ENCODE data around the gene LIN28B. TPM values are rescaled to one million over a fixed set of nuclear protein-coding genes. Genes with fewer than 3 reads are reported as not detected.
"Not testable (repeated sequence)": the region's sequence is repeated elsewhere in the genome, so short reads cannot be mapped to it uniquely, and the experiment has no call there.

The LIN28B gene
- total and polyA plus RNA-seq, 2 of the 4 experiments (the other 2 are of a cell fraction): not detected

DNA sequence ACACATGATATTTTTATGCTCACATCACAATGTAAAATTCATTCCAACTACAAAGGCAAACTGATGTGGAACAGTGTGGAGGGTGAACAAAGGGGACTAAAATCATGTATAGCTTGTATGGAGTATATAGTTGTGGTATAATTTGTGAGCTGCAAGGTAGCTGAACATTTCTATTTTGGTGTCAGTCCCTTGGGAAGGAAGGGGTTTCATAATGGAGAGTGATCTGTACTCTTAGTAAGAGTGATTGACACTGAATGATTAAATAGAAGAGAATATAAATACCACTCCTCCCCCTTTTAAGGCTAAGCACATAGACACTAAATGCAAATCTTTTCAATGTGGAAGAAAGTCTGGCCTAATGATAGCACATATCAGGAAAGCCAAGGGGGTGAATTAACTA lies 118.3 kb downstream of the LIN28B start:
- Histone ChIP-seq H3K14ac (replicated peaks; ENCODE audit: low read depth, low read length) (no peak overlapping the region), H3K56ac (ENCODE audit: extremely low read depth, insufficient read depth, low read length) (no peak overlapping the region), H3K4me3 (ENCODE audit: insufficient read depth, low read depth, low read length) (no peak overlapping the region), H3K4me2 (ENCODE audit: low read depth, low read length) (no peak overlapping the region), H3K4me1 (ENCODE audit: control insufficient read depth, insufficient read depth, low read length) (no peaks in the 10 kb centered on the region), H3K9ac (ENCODE audit: low read depth, low read length) (no peak overlapping the region), H2AK9ac (replicated peaks; ENCODE audit: low read depth, low read length, poor library complexity) (no peak overlapping the region), H2BK15ac (ENCODE audit: low read depth, low read length) (no peak overlapping the region), H2AFZ (replicated peaks; ENCODE audit: low read length, poor library complexity) (no peak overlapping the region), H4K91ac (ENCODE audit: insufficient read depth, low read depth, low read length) (no peak overlapping the region), H3K18ac (ENCODE audit: low read depth, low read length) (no peak overlapping the region), H3K79me1 (ENCODE audit: low read depth in 1 of 2, low read length in 2 of 2) (no peaks in the 10 kb centered on the region), H4K5ac (ENCODE audit: low read depth, low read length) (no peak overlapping the region), H2BK20ac (ENCODE audit: low read depth, low read length) (no peak overlapping the region), H4K20me1 (ENCODE audit: insufficient read depth, low read length) (no peaks in the 10 kb centered on the region), H3K4ac (ENCODE audit: low read depth, low read length) (no peak overlapping the region), H3K9me1 (ENCODE audit: insufficient read depth, low read length) (no peaks in the 10 kb centered on the region), H2BK120ac (ENCODE audit: low read depth, low read length) (no peak overlapping the region), H3K36me3 (ENCODE audit: control insufficient read depth, insufficient read depth, low read length) (no peaks in the 10 kb centered on the region), H3K9me3 (ENCODE audit: control insufficient read depth, insufficient read depth, low read length) (no peaks in the 10 kb centered on the region), H3K27me3 (ENCODE audit: control insufficient read depth, insufficient read depth, low read length) (peaks cover 2% of the 10 kb centered on the region), H3K23ac (ENCODE audit: low read depth, low read length) (no peak overlapping the region), H3K27ac (ENCODE audit: insufficient read depth, low read length) (no peak overlapping the region), H2BK5ac (ENCODE audit: low read depth, low read length, poor library complexity, severe bottlenecking) (no peak overlapping the region), H4K8ac (ENCODE audit: low read depth in 2 of 2, low read length in 2 of 2) (no peak overlapping the region), H2AK5ac (ENCODE audit: low read depth, low read length) (no peak overlapping the region)
- DNase-seq: no peak
- ATAC-seq (ENCODE audit: low read depth): no peak
- no TSS peak for BruUV-seq (replicated peaks)
- POLR2A ChIA-PET (ENCODE audit: unreplicated experiment): no interaction called here
- in situ Hi-C loops (cut with MboI; ENCODE audit: low sequenced_read_pairs) (loop anchor here (10.0 kb wide), 2 partner anchors 130 to 390 kb away; no protein-coding TSS in a partner anchor), dilution Hi-C loops (cut with HindIII; ENCODE audit: low sequenced_read_pairs, unreplicated experiment) (loop anchor here (25.0 kb wide), 1 partner anchor 337 kb away; the partner anchor contains the start of gene PREP), intact Hi-C loops (cut with micrococcal nuclease) (loop anchor here (5.0 kb wide), 2 partner anchors 283 to 393 kb away; no protein-coding TSS in a partner anchor)
- CTCF ChIA-PET: no interaction called here
- TF ChIP-seq CEBPB (IDR thresholded peaks at IDR 0.05; ENCODE audit: low read depth, low read length): no peak

GRCh38 chr6:105076418-105076817 lies 119.5 kb downstream of the LIN28B start:
- H2BK120ac ChIP-seq (ENCODE audit: low read depth, low read length); H3K9me1 ChIP-seq (ENCODE audit: insufficient read depth, low read length); H3K9me3 ChIP-seq (ENCODE audit: control insufficient read depth, insufficient read depth, low read length); H3K4ac ChIP-seq (ENCODE audit: low read depth, low read length); H4K5ac ChIP-seq (ENCODE audit: low read depth, low read length); H4K20me1 ChIP-seq (ENCODE audit: insufficient read depth, low read length); POLR2A ChIA-PET (ENCODE audit: unreplicated experiment); H3K36me3 ChIP-seq (ENCODE audit: control insufficient read depth, insufficient read depth, low read length); H3K18ac ChIP-seq (ENCODE audit: low read depth, low read length); ATAC-seq (ENCODE audit: low read depth); DNase-seq; H3K27ac ChIP-seq (ENCODE audit: insufficient read depth, low read length); H3K4me3 ChIP-seq (ENCODE audit: insufficient read depth, low read depth, low read length); H3K4me2 ChIP-seq (ENCODE audit: low read depth, low read length); H2BK5ac ChIP-seq (ENCODE audit: low read depth, low read length, poor library complexity, severe bottlenecking); H3K79me1 ChIP-seq (ENCODE audit: low read depth in 1 of 2, low read length in 2 of 2); H2BK15ac ChIP-seq (ENCODE audit: low read depth, low read length); H2BK20ac ChIP-seq (ENCODE audit: low read depth, low read length); BruUV-seq (replicated peaks); H3K4me1 ChIP-seq (ENCODE audit: control insufficient read depth, insufficient read depth, low read length); H3K14ac ChIP-seq (replicated peaks; ENCODE audit: low read depth, low read length); H3K56ac ChIP-seq (ENCODE audit: extremely low read depth, insufficient read depth, low read length); H2AK9ac ChIP-seq (replicated peaks; ENCODE audit: low read depth, low read length, poor library complexity); CTCF ChIA-PET; H4K91ac ChIP-seq (ENCODE audit: insufficient read depth, low read depth, low read length); H2AFZ ChIP-seq (replicated peaks; ENCODE audit: low read length, poor library complexity); H2AK5ac ChIP-seq (ENCODE audit: low read depth, low read length); H4K8ac ChIP-seq (ENCODE audit: low read depth in 2 of 2, low read length in 2 of 2); H3K23ac ChIP-seq (ENCODE audit: low read depth, low read length); H3K27me3 ChIP-seq (ENCODE audit: control insufficient read depth, insufficient read depth, low read length); H3K9ac ChIP-seq (ENCODE audit: low read depth, low read length): not testable (repeated sequence)
- WGBS, 2 experiments (ENCODE audit: extremely low coverage in 2 of 2, insufficient read length in 1 of 2): 95% methylated on average over 4 of the region's 8 CpGs; no CpG with 5 or more reads in 1 of the 2 experiments
- in situ Hi-C loops (cut with MboI; ENCODE audit: low sequenced_read_pairs): loop anchor here (10.0 kb wide), 2 partner anchors 132 to 392 kb away; no protein-coding TSS in a partner anchor
- dilution Hi-C loops (cut with HindIII; ENCODE audit: low sequenced_read_pairs, unreplicated experiment): loop anchor here (25.0 kb wide), 1 partner anchor 336 kb away; the partner anchor contains the start of gene PREP
- intact Hi-C loops (cut with micrococcal nuclease): loop anchor here (5.0 kb wide), 2 partner anchors 284 to 394 kb away; no protein-coding TSS in a partner anchor
